Activated CD8-positive, alpha-beta memory T cell treated with anti-CD3 and anti-CD28 coated beads, Interleukin-2, amount 50 U/mL, for 1 hour (primary cell): ENCODE measurements around the gene RABL6.
"Not testable (repeated sequence)": the region's sequence is repeated elsewhere in the genome, so short reads cannot be mapped to it uniquely, and the experiment has no call there.

Experiments
- DNase-seq: peaks from one replicate; pipeline ENCODE4 v3.0.0-alpha.2; 2020; ENCODE audit errors: extremely low read depth

Gene RABL6

GRCh38 chr9:136820971-136821825 is 13.4 kb downstream of the RABL6 start:
- DNase-seq, result no peak

GRCh38 chr9:136821826-136822544 is 14.2 kb downstream of the RABL6 start:
- no peak for DNase-seq

GRCh38 chr9:136823136-136824046 is 15.6 kb downstream of the RABL6 start:
- no peak for DNase-seq

- DNase-seq, result no peak
Measured at GRCh38 chr9:136824496-136825225, 16.9 kb downstream of the RABL6 start.

GRCh38 chr9:136825295-136826187 is 17.8 kb downstream of the RABL6 start:
- DNase-seq, result no peak

GRCh38 chr9:136826188-136826541 is 18.4 kb downstream of the RABL6 start:
- DNase-seq, result no peak

GRCh38 chr9:136826703-136827582 is 19.2 kb downstream of the RABL6 start:
- DNase-seq, result no peak

- DNase-seq, result no peak
Measured at GRCh38 chr9:136827794-136828473, 20.2 kb downstream of the RABL6 start.

GRCh38 chr9:136828474-136829140 is 20.9 kb downstream of the RABL6 start:
- no peak for DNase-seq

- no peak for DNase-seq
Measured at GRCh38 chr9:136829412-136829811, 21.7 kb downstream of the RABL6 start.

GRCh38 chr9:136829981-136830885 is 22.5 kb downstream of the RABL6 start:
- no peak for DNase-seq

- no peak for DNase-seq
Measured at GRCh38 chr9:136831002-136831719, 23.4 kb downstream of the RABL6 start.

- no peak for DNase-seq
Measured at GRCh38 chr9:136831720-136832104, 24.0 kb downstream of the RABL6 start.

- no peak for DNase-seq
Measured at GRCh38 chr9:136832581-136832980, 24.8 kb downstream of the RABL6 start.

- DNase-seq, result not testable (repeated sequence)
Measured at GRCh38 chr9:136833381-136834048, 25.8 kb downstream of the RABL6 start.
